Measurements from ENCODE around the gene FBXO34.
A peak's percentile ranks its signal among the peaks of the same experiment; 100 is the strongest.

DNA sequence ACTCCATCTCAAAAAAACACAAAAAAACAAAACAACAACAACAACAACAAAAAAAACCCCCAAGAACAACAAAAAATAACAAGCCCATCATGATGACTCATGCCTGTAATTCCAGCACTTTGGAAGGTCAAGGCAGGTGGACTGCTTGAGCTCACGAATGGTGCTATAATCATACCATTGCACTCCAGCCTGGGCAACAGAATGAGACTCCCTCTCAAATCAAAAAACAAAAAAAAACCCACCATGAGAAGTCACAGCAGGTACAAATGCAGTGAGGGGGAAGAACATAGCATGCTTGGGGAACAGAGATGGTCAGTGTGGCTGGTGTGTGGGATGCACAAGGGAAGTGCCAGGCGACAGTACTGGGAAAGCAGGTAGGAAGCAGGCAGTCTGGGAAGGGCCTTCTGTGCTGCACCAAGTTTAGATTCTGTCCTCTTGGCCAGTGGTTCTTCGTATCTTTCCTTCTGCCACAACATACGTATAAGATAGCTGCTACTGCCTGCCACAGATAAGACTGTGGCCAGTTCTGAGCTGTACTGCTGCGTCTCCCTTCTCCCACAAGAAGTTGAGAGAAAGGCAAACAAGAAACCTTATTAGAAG lies 112.4 kb downstream of the FBXO34 start:
- TF ChIP-seq, protein P1, sequence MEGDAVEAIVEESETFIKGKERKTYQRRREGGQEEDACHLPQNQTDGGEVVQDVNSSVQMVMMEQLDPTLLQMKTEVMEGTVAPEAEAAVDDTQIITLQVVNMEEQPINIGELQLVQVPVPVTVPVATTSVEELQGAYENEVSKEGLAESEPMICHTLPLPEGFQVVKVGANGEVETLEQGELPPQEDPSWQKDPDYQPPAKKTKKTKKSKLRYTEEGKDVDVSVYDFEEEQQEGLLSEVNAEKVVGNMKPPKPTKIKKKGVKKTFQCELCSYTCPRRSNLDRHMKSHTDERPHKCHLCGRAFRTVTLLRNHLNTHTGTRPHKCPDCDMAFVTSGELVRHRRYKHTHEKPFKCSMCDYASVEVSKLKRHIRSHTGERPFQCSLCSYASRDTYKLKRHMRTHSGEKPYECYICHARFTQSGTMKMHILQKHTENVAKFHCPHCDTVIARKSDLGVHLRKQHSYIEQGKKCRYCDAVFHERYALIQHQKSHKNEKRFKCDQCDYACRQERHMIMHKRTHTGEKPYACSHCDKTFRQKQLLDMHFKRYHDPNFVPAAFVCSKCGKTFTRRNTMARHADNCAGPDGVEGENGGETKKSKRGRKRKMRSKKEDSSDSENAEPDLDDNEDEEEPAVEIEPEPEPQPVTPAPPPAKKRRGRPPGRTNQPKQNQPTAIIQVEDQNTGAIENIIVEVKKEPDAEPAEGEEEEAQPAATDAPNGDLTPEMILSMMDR (IDR thresholded peaks at IDR 0.05 in 2 of 3, conservative IDR thresholded peaks at IDR 0.05 in 1 of 3; ENCODE audit: insufficient read depth in 2 of 3, low read depth in 1 of 3, low read length in 3 of 3) = no peak
- TF ChIP-seq SP1 (CRISPR knock-in tag; IDR thresholded peaks at IDR 0.05) = no peak
- TF ChIP-seq, protein P2, sequence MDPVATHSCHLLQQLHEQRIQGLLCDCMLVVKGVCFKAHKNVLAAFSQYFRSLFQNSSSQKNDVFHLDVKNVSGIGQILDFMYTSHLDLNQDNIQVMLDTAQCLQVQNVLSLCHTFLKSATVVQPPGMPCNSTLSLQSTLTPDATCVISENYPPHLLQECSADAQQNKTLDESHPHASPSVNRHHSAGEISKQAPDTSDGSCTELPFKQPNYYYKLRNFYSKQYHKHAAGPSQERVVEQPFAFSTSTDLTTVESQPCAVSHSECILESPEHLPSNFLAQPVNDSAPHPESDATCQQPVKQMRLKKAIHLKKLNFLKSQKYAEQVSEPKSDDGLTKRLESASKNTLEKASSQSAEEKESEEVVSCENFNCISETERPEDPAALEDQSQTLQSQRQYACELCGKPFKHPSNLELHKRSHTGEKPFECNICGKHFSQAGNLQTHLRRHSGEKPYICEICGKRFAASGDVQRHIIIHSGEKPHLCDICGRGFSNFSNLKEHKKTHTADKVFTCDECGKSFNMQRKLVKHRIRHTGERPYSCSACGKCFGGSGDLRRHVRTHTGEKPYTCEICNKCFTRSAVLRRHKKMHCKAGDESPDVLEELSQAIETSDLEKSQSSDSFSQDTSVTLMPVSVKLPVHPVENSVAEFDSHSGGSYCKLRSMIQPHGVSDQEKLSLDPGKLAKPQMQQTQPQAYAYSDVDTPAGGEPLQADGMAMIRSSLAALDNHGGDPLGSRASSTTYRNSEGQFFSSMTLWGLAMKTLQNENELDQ (CRISPR knock-in tag; IDR thresholded peaks at IDR 0.05; ENCODE audit: borderline replicate concordance) = no peak
- TF ChIP-seq, protein P3, sequence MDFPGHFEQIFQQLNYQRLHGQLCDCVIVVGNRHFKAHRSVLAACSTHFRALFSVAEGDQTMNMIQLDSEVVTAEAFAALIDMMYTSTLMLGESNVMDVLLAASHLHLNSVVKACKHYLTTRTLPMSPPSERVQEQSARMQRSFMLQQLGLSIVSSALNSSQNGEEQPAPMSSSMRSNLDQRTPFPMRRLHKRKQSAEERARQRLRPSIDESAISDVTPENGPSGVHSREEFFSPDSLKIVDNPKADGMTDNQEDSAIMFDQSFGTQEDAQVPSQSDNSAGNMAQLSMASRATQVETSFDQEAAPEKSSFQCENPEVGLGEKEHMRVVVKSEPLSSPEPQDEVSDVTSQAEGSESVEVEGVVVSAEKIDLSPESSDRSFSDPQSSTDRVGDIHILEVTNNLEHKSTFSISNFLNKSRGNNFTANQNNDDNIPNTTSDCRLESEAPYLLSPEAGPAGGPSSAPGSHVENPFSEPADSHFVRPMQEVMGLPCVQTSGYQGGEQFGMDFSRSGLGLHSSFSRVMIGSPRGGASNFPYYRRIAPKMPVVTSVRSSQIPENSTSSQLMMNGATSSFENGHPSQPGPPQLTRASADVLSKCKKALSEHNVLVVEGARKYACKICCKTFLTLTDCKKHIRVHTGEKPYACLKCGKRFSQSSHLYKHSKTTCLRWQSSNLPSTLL (IDR thresholded peaks at IDR 0.05) = no peak
- TF ChIP-seq HDAC1 (IDR thresholded peaks at IDR 0.05) = peak in 1 of 2 experiments; percentile 70; a peak in 2 of 4 replicates
- TF ChIP-seq, protein P4, sequence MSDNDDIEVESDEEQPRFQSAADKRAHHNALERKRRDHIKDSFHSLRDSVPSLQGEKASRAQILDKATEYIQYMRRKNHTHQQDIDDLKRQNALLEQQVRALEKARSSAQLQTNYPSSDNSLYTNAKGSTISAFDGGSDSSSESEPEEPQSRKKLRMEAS (CRISPR knock-in tag; IDR thresholded peaks at IDR 0.05) = no peak
- TF ChIP-seq, protein P5, sequence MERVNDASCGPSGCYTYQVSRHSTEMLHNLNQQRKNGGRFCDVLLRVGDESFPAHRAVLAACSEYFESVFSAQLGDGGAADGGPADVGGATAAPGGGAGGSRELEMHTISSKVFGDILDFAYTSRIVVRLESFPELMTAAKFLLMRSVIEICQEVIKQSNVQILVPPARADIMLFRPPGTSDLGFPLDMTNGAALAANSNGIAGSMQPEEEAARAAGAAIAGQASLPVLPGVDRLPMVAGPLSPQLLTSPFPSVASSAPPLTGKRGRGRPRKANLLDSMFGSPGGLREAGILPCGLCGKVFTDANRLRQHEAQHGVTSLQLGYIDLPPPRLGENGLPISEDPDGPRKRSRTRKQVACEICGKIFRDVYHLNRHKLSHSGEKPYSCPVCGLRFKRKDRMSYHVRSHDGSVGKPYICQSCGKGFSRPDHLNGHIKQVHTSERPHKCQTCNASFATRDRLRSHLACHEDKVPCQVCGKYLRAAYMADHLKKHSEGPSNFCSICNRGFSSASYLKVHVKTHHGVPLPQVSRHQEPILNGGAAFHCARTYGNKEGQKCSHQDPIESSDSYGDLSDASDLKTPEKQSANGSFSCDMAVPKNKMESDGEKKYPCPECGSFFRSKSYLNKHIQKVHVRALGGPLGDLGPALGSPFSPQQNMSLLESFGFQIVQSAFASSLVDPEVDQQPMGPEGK (CRISPR knock-in tag; IDR thresholded peaks at IDR 0.05; ENCODE audit: borderline replicate concordance) = no peak
- TF ChIP-seq TAF15 (IDR thresholded peaks at IDR 0.05; ENCODE audit: low read depth, low read length) = no peak
- TF ChIP-seq ZBTB1 (CRISPR knock-in tag; IDR thresholded peaks at IDR 0.05; ENCODE audit: borderline replicate concordance, low read depth) = no peak
- no peak for TF ChIP-seq KAT2B (IDR thresholded peaks at IDR 0.05; ENCODE audit: low read depth, low read length)
- TF ChIP-seq SMARCA4 (IDR thresholded peaks at IDR 0.05) = peak; percentile 97
